Measurements from ENCODE around the gene ZNF723.
"Not testable (repeated sequence)": the region's sequence is repeated elsewhere in the genome, so short reads cannot be mapped to it uniquely, and the experiment has no call there.

The ZNF723 gene

DNA sequence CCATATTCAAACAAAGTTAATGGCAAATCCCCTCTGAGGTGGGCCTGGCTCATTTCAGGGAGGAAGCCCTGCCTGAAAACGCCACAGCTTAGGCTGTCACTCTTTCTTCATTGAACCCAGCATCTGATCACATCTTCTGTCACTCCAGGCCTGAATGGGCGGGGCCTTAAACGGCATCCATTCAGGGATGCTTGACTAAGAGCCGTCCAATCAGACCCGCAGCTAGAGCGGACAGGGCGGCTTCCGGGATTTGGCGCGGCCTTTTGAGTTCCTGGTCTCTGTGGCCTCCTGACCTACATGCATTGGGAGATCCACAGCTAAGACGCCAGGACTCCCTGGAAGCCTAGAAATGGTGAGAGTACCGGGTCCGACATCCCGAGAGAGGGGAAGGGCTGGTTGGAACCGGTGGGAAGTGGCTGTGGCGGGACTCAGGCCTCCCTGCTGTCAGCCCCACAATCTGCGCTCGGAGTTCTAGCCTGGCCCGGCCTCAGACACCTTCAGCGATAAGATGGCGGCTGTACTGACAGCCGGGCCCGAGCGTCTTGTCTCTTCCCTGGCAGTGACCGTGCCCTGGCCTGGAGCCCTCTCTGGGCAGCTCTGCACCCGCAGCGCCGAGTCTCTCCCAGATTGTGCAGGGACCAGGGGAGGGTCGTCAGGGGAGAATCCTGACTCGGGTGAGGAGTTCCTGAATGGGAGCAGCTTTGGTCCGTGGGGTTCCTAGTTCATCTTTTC lies at the start of gene ZNF723:
Gene ZNF723, plus strand, starts transcription at position 261 of the 732 bp plus-strand sequence. Its CDS starts 89 bp downstream, at position 350.
- H3K27ac ChIP-seq: no peak within 1 kb of the TSS
- TF ChIP-seq, protein P1, sequence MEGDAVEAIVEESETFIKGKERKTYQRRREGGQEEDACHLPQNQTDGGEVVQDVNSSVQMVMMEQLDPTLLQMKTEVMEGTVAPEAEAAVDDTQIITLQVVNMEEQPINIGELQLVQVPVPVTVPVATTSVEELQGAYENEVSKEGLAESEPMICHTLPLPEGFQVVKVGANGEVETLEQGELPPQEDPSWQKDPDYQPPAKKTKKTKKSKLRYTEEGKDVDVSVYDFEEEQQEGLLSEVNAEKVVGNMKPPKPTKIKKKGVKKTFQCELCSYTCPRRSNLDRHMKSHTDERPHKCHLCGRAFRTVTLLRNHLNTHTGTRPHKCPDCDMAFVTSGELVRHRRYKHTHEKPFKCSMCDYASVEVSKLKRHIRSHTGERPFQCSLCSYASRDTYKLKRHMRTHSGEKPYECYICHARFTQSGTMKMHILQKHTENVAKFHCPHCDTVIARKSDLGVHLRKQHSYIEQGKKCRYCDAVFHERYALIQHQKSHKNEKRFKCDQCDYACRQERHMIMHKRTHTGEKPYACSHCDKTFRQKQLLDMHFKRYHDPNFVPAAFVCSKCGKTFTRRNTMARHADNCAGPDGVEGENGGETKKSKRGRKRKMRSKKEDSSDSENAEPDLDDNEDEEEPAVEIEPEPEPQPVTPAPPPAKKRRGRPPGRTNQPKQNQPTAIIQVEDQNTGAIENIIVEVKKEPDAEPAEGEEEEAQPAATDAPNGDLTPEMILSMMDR (conservative IDR thresholded peaks at IDR 0.05): no peak

DNA sequence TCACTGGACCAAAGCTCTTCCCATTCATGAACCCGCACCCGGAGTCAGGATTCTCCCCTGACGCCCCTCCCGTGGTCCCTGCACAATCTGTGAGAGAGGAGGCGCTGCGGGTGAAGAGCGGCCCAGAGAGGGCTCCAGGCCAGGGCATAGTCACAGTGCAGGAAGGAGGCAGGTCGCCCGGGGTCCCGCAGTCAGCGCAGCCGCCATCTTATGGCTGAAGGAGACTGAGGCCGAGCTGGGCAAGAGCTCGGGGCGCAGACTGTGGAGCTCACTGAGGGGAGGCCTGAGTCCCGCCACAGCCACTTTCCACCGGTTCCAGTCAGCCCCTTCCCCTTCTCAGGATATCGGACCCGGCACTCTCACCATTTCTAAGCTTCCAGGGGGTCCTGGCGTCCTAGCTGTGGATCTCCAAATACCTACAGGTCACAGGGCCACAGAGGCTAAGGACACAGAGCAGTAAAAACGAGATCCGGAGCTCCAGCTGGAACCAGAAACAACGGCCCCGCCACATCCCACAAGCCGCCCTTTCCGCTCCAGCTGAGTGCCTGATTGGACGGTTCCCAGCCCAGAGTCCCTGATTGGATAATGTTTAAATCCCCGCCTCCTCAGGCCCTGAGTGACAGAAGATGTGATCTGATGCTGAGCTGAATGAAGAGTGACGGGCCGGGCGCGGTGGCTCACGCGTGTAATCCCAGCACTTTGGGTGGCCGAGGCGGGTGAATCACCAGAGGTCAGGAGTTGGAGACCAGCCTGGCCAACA lies 48.3 kb upstream of the ZNF723 start, which contains the start of gene ZNF99:
Gene ZNF99, minus strand, starts transcription at position 501 of the 760 bp plus-strand sequence. Its CDS starts 135 bp downstream, at position 366.
- H3K27ac ChIP-seq: no peak within 1 kb of the TSS
- TF ChIP-seq, protein P1 (conservative IDR thresholded peaks at IDR 0.05): no peak

DNA sequence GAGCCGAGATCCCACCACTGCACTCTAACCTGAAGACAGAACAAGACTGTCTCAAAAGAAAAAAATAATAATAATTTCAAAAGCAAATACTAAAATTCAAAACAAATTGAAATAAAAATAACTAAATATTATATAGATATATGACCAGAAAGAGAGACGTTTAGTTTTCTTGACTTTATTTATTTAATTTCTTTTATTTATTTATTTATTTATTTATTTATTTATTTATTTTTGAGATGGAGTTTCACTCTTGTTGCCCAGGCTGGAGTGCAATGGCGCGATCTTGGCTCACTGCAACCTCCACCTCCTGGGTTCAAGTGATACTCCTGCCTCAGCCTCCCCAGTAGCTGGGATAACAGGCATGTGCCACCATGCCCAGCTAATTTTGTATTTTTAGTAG lies 39.2 kb upstream of the ZNF723 start:
- not testable (repeated sequence) for H3K27ac ChIP-seq

DNA sequence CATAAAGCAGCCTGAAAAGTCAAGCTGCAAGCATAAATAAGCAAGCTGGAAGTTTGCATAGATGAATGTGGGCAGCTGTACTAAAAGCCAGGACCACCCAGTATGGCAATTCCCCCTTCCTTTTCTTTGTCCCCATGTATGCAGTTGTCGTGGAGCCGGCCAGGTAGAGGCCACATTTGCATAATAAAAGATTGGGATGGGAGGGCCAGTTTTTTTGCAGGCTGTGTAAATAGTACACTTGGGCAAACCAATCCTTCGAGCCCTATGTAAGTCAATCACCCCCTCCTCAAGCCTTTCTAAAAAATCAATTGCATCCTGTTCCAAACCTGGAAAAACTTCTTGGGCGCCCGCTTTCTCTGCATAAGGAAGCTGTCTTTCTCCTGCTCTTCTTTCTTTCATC lies 35.1 kb upstream of the ZNF723 start:
- H3K27ac ChIP-seq: no peak overlapping the region
- TF ChIP-seq, protein P1 (conservative IDR thresholded peaks at IDR 0.05): no peak

DNA sequence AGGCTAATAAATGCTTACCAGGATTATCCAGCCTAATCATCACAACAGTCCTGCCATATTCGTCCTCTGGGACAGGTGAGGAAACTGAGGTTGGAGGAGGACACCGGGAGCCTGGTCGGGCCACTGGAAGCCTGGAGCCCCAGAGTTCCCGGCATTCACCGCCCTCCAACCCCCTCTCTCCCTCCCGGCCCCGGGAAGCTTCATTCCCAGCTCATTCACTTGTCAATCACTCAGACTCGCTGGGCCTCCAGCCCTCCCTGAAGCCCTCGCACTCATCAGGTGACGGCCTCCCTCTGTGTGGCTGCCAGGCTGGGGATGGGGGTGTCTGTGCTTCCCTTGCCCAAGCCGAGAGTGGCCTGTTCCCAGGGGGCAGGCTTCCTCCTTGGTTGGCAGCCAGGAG lies 25.7 kb upstream of the ZNF723 start:
- TF ChIP-seq, protein P1 (conservative IDR thresholded peaks at IDR 0.05): no peak

DNA sequence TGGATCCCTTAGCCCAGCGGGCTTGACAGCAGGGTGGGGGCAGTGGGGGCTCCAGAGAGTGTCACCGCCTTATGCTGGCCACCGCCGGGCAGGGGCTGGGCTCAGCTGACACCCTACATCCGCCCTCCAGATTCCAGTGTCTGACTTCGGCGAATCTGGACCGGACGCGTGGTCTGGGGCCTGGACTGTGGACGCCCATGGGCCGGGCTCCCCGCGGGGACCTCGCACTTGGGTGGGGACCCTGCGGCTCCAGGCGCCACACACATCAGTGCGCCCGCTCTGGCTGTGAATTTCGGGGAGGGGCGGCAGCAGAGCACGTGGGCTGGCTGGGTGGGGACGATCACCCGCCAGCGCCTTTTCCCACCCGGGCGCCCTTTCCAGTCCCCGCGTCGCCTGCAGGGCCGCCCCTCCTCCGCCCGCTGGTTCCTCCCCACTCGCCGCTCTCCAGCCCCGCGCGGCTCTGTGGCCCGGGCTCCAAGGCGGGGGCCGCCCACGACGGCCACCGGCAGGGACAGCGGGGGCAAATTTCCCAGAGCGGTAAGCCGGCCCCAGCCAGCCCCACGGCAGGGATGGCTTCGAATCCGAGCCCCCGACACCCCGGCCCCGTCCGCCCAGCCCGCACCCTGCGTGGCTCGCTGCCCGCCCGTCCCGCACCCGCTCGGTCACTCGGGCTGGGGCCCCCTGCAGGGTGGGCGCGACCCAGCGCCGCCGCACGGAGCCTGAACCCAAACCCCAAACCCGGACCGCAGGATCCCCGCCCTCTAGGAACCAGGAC lies 24.8 kb upstream of the ZNF723 start:
- H3K27ac ChIP-seq: no peak overlapping the region
- TF ChIP-seq, protein P1 (conservative IDR thresholded peaks at IDR 0.05): no peak

More for the DNA sequence above, 25.7 kb upstream of the ZNF723 start:
- no peak overlapping the region for H3K27ac ChIP-seq

DNA sequence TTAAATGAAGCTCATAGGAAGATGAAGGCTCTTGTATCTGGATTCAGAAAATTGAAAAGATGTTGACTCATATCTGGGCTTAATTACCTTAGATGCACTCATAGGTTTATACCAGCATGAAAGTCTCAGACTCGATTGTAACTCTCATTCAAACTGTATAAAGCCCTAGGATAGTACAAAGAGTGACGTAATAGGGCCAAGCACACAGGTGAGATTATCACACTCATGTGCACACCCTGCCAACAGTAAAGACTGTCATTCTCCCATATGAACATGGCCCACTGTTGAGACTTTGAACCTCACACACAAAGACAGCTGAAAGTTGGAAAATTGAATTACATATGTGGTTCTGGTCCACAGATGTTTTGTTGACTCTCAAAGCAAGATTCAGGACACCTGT lies 18.0 kb upstream of the ZNF723 start:
- H3K27ac ChIP-seq: no peak overlapping the region
- TF ChIP-seq, protein P1 (conservative IDR thresholded peaks at IDR 0.05): no peak

All from VCaP (cell line).